ENCODE data around the gene NCAM2. TPM values are rescaled to one million over a fixed set of nuclear protein-coding genes. Genes with fewer than 3 reads are reported as not detected.

Gene NCAM2
- polyA plus RNA-seq, 1 experiment, result 7.7 TPM

DNA sequence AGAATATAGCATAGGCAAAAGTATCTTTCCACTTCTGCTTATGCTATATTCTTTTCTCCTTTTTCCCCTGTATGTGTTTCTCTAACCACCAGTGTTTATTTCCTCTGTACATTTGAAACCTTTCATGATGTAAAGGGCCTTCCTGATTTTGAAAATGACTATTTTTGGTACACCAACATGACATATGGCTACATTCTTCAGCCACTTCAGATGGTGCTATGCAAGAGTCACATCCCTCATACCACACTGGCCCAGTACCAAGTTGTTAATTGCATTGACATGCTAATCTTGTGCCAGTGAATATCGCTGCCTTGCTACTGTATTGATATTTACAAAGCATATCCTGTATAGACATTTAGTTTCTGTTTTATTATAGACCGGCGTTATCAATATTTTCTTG, 408.7 kb downstream of the NCAM2 start:
- CTCF ChIA-PET, result no interaction called here
- no peaks in the 10 kb centered on the region for H3K9me3 ChIP-seq (ENCODE audit: control insufficient read depth, insufficient read depth, low read length)
- H3K4me3 ChIP-seq (ENCODE audit: low read depth, low read length), result no peak overlapping the region
- POLR2A ChIA-PET, result no interaction called here
- H3K27ac ChIP-seq (ENCODE audit: low read depth, low read length), result no peak overlapping the region
- TF ChIP-seq, protein P1, sequence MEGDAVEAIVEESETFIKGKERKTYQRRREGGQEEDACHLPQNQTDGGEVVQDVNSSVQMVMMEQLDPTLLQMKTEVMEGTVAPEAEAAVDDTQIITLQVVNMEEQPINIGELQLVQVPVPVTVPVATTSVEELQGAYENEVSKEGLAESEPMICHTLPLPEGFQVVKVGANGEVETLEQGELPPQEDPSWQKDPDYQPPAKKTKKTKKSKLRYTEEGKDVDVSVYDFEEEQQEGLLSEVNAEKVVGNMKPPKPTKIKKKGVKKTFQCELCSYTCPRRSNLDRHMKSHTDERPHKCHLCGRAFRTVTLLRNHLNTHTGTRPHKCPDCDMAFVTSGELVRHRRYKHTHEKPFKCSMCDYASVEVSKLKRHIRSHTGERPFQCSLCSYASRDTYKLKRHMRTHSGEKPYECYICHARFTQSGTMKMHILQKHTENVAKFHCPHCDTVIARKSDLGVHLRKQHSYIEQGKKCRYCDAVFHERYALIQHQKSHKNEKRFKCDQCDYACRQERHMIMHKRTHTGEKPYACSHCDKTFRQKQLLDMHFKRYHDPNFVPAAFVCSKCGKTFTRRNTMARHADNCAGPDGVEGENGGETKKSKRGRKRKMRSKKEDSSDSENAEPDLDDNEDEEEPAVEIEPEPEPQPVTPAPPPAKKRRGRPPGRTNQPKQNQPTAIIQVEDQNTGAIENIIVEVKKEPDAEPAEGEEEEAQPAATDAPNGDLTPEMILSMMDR (IDR thresholded peaks at IDR 0.05; ENCODE audit: low read depth, low read length), result no peak
- no peak for DNase-seq (ENCODE audit: low read depth, low spot score)
- H3K27me3 ChIP-seq (ENCODE audit: control insufficient read depth, insufficient read depth, low read length), result no peaks in the 10 kb centered on the region

DNA sequence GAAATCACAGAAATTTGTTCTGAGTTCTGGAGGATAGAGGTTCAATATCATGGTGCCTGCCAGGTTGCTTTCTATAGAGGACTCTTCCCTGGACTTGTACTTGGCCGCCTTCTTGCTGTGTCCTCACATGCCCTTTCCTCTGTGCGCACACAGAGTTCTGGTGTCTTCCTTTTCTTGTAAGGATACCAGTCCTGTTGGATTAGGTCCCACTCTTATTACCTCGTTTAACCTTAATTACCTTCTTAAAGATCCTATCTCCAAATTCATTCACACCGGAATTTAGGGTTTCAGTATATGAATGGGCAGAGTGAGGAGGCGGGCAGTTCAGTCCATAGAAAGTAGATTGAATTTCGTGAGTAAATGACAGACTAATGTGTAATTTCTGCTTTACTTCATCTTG, 413.9 kb downstream of the NCAM2 start:
- POLR2A ChIA-PET, result no interaction called here
- Histone ChIP-seq H3K27ac (ENCODE audit: low read depth, low read length) (no peak overlapping the region), H3K4me3 (ENCODE audit: low read depth, low read length) (no peak overlapping the region), H3K9me3 (ENCODE audit: control insufficient read depth, insufficient read depth, low read length) (no peaks in the 10 kb centered on the region), H3K27me3 (ENCODE audit: control insufficient read depth, insufficient read depth, low read length) (no peaks in the 10 kb centered on the region)
- no peak for DNase-seq (ENCODE audit: low read depth, low spot score)
- TF ChIP-seq, protein P1 (IDR thresholded peaks at IDR 0.05; ENCODE audit: low read depth, low read length), result no peak
- CTCF ChIA-PET, result no interaction called here

DNA sequence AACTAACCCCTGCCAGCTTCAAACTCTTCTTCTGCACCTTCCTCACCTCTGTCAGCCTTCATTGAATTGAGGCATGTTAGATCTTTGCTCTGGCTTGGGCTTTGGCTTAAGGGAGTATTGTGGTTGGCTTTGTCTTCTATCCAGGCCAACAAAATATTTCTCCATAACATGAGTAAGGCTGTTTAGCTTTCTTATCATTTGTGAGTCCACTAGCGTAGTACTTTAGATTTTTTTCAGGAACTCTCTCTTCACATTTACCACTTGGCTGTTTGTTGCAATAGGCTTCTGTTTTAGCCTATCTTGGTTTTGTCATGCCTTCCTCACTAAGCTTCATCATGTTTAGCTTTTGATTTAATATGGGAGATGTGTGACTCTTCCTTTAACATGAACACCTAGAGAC, 417.5 kb downstream of the NCAM2 start:
- TF ChIP-seq, protein P1 (IDR thresholded peaks at IDR 0.05; ENCODE audit: low read depth, low read length), result no peak
- Histone ChIP-seq H3K9me3 (ENCODE audit: control insufficient read depth, insufficient read depth, low read length) (no peaks in the 10 kb centered on the region), H3K27ac (ENCODE audit: low read depth, low read length) (no peak overlapping the region), H3K4me3 (ENCODE audit: low read depth, low read length) (no peak overlapping the region), H3K27me3 (ENCODE audit: control insufficient read depth, insufficient read depth, low read length) (no peaks in the 10 kb centered on the region)
- DNase-seq (ENCODE audit: low read depth, low spot score), result no peak
- ChIA-PET POLR2A (no interaction called here), CTCF (no interaction called here)

DNA sequence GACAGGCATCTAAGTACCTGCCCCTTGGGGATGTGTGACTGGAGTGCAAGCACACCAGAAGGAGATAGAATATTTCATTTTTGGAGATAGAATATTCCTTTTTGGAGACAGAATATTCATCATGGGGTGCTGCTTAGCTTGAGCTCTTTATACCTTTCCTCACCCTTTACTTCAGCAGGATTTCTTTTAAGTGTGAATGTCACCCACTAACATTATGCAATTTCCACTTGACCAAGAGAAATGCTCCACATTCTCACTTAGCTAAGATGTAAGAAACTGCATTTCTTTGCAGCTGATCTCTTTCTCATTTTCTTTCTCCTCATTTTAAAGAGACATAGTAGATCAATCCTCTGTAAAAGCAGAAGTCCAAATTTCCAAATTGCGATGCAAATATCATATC, 436.7 kb downstream of the NCAM2 start:
- TF ChIP-seq, protein P1 (IDR thresholded peaks at IDR 0.05; ENCODE audit: low read depth, low read length), result no peak
- ChIA-PET CTCF (no interaction called here), POLR2A (no interaction called here)
- H3K27me3 ChIP-seq (ENCODE audit: control insufficient read depth, insufficient read depth, low read length), result no peaks in the 10 kb centered on the region
- no peak overlapping the region for H3K4me3 ChIP-seq (ENCODE audit: low read depth, low read length)
- no peak overlapping the region for H3K27ac ChIP-seq (ENCODE audit: low read depth, low read length)
- H3K9me3 ChIP-seq (ENCODE audit: control insufficient read depth, insufficient read depth, low read length), result no peaks in the 10 kb centered on the region
- DNase-seq (ENCODE audit: low read depth, low spot score), result no peak

DNA sequence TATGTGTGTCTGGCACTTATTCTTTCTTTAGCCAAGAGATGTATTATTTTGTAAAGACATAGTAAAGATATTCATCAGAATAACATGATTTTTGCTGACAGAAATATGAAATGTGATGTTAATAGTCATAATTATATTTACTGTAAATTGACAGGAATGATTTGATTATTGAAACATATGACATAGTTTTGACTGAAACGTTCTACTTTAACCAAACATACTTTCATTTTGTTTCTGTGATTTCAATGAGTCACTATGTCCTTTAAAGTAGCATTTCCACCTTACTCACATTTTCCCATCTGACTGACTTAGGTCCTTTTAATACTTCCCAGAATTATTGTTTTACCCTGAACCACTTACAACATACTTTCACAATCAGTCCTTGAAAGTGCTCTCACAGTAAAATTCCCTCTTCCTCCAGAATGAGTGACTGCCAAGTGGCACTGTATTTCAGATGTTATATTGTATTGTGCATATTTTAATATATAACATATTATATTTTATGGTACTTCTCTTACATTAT, 437.9 kb downstream of the NCAM2 start:
- H3K27ac ChIP-seq (ENCODE audit: low read depth, low read length), result no peak overlapping the region
- no peaks in the 10 kb centered on the region for H3K27me3 ChIP-seq (ENCODE audit: control insufficient read depth, insufficient read depth, low read length)
- H3K9me3 ChIP-seq (ENCODE audit: control insufficient read depth, insufficient read depth, low read length), result no peaks in the 10 kb centered on the region
- ChIA-PET POLR2A (no interaction called here), CTCF (no interaction called here)
- TF ChIP-seq, protein P1 (IDR thresholded peaks at IDR 0.05; ENCODE audit: low read depth, low read length), result no peak
- no peak overlapping the region for H3K4me3 ChIP-seq (ENCODE audit: low read depth, low read length)
- no peak for DNase-seq (ENCODE audit: low read depth, low spot score)
